ENCODE data around the gene SHANK1.

- TF ChIP-seq CTCF (IDR thresholded peaks at IDR 0.05) (no peak), POLR2A (IDR thresholded peaks at IDR 0.05) (no peak), EP300 (IDR thresholded peaks at IDR 0.05; ENCODE audit: low read depth) (no peak)
Measured at GRCh38 chr19:50640368-50640767, 79.2 kb downstream of the SHANK1 start.
